Stimulated activated CD4-positive, alpha-beta T cell treated with anti-CD3 and anti-CD28 coated beads, Interleukin-2, amount 100 ng/mL, for 48 hours (primary cell): ENCODE data around the gene GRAP2.
"Not testable (repeated sequence)": the region's sequence is repeated elsewhere in the genome, so short reads cannot be mapped to it uniquely, and the experiment has no call there.

Experiments
- DNase-seq, 2 donors: peaks; one replicate each; pipeline ENCODE4 v3.0.0-alpha.2; 2020

GRAP2 gene

GRCh38 chr22:39900306-39901227 is at the start of gene GRAP2:
Gene GRAP2 (plus strand): TSS chr22:39901084. CDS start chr22:39947107, 46,023 bp downstream.
- no peak for DNase-seq

GRCh38 chr22:39851606-39852315 is 49.1 kb upstream of the GRAP2 start:
- DNase-seq, result no peak

- DNase-seq, result no peak
Measured at GRCh38 chr22:39852799-39853198, 48.1 kb upstream of the GRAP2 start.

GRCh38 chr22:39856588-39856987 is 44.3 kb upstream of the GRAP2 start:
- no peak for DNase-seq

- no peak for DNase-seq
Measured at GRCh38 chr22:39859903-39860588, 40.8 kb upstream of the GRAP2 start.

- DNase-seq, result no peak
Measured at GRCh38 chr22:39868741-39869140, 32.1 kb upstream of the GRAP2 start.

- DNase-seq, result not testable (repeated sequence)
Measured at GRCh38 chr22:39869797-39870196, 31.1 kb upstream of the GRAP2 start.

- DNase-seq, result no peak
Measured at GRCh38 chr22:39871008-39871798, 29.7 kb upstream of the GRAP2 start.

- DNase-seq, result no peak
Measured at GRCh38 chr22:39872548-39872947, 28.3 kb upstream of the GRAP2 start.

- no peak for DNase-seq
Measured at GRCh38 chr22:39873965-39874364, 26.9 kb upstream of the GRAP2 start.

GRCh38 chr22:39875176-39875885 is 25.6 kb upstream of the GRAP2 start:
- not testable (repeated sequence) for DNase-seq

- DNase-seq, result no peak
Measured at GRCh38 chr22:39877079-39877845, 23.6 kb upstream of the GRAP2 start.

- DNase-seq, result no peak
Measured at GRCh38 chr22:39880722-39881121, 20.2 kb upstream of the GRAP2 start.

- no peak for DNase-seq
Measured at GRCh38 chr22:39883057-39883456, 17.8 kb upstream of the GRAP2 start.

- DNase-seq, result not testable (repeated sequence)
Measured at GRCh38 chr22:39889924-39890323, 11.0 kb upstream of the GRAP2 start.

- DNase-seq, result no peak
Measured at GRCh38 chr22:39893526-39893925, 7.4 kb upstream of the GRAP2 start, which contains the start of gene ENTHD1. Gene ENTHD1 (minus strand): TSS chr22:39893760. CDS start chr22:39887748, 6,012 bp downstream.

- no peak for DNase-seq
Measured at GRCh38 chr22:39894554-39895092, 6.3 kb upstream of the GRAP2 start.

- DNase-seq, result no peak
Measured at GRCh38 chr22:39895682-39896081, 5.2 kb upstream of the GRAP2 start.

GRCh38 chr22:39896313-39896996 is 4.4 kb upstream of the GRAP2 start:
- no peak for DNase-seq

- DNase-seq, result no peak
Measured at GRCh38 chr22:39897841-39898240, 3.0 kb upstream of the GRAP2 start.
